ENCODE data around the gene UTS2B.

- TF ChIP-seq CTCF (IDR thresholded peaks at IDR 0.05; ENCODE audit: poor library complexity, severe bottlenecking) (no peak), EZH2 (IDR thresholded peaks at IDR 0.05; ENCODE audit: borderline replicate concordance, insufficient read depth, low read length, poor library complexity, severe bottlenecking) (no peak), EP300 (conservative IDR thresholded peaks at IDR 0.05; ENCODE audit: poor library complexity, severe bottlenecking) (no peak), POLR2AphosphoS5 (IDR thresholded peaks at IDR 0.05) (no peak)
Observed at GRCh38 chr3:191343913-191344312, 13.6 kb upstream of the UTS2B start.

Data from neural cell (in vitro differentiated cells).